Suppressor macrophage (primary cell): ENCODE data around the gene OR2C3.
A peak's percentile ranks its signal among the peaks of the same experiment; 100 is the strongest.
"Not testable (repeated sequence)": the region's sequence is repeated elsewhere in the genome, so short reads cannot be mapped to it uniquely, and the experiment has no call there.

ENCODE experiments used
- DNase-seq, 4 experiments: peaks; one replicate each; pipeline ENCODE4 v3.0.0-alpha.2; 2020 to 2022

The OR2C3 gene

DNA sequence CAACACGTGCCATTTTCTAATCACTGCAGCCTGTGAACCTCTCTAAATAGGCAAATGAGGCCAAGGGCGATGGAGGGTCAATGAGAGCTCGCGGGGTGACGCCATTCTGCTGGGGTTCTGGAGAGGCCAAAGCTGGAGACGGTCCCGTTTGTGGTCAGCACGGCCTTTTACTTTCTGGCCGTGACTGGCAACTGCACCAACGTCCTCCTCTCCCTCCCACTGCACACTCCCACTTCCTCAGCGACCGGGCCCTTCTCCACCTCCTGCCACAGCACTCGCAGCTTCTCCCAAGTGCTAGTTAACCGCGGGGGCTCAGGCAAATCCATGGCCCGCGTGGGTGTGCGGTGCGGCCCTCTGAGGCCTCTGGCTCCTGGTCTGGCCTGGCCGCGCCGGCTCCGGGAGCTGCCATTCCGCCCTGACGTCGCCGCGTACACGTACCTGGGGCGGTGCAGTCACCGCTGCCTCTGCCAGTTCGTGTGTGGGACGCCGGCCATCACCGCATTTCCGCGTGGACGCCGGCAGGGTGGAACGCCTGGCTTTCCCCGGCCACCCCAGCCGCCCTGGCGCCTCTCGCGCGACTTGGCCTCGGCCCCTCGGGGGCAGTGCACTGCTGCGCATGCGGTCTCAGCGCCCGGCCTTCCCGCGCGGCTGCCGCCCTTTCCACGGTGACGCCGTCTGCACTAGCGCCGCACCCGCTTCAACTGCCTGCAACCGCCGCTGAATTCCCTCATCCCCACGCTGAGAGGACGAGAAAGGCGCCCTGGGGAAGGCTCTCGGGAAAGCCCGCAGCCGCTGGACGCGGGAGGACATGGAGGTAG, 18.2 kb downstream of the OR2C3 start:
- DNase-seq: peak in 2 of 4 experiments; percentile 35 to 48

GRCh38 chr1:247506831-247507230, 29.4 kb downstream of the OR2C3 start:
- DNase-seq: no peak

DNA sequence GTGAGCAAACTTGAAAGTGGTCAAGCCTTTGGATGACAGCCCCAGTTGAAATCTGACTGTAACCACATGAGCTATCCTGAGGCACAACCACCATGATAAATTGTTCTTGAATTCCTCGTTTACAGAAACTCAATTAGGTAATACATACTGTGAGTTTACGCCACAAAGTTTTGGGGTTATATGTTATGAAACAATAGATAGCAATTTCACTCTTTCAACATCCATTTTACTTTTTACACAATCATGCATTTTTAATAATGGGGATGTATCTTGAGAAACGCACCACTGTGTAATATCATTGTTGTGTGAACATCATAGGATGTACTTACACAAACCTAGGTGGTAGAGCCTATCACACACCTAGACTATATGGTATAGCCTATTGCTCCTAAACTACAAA, 35.4 kb downstream of the OR2C3 start:
- DNase-seq: peak in 3 of 4 experiments; percentile 26 to 70 (median 62)

GRCh38 chr1:247496581-247497285, 39.5 kb downstream of the OR2C3 start:
- no peak for DNase-seq

DNA sequence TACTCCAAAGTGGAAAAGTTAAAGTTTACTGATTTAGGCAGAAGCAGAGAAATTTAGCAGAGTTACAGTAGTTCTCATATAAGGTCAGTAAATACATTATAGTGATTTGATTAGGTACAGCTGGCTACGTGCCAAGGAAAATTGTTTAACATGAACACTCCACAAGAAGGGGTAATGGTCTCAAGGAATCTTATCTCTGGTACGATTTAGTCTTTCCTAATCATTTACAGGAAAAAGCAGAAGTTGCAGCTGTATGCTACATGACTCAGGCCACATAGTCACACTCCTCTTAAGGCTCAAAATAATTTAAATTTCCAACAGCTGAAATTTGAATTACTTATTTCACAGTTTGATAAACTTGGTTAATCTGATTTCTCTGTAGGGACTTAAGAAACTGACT, 41.5 kb downstream of the OR2C3 start:
- DNase-seq: peak; percentile 48 to 81 (median 67)

- peak in 2 of 4 experiments; percentile 10 to 12 for DNase-seq
These were observed 43.1 kb downstream of the OR2C3 start for GRCh38 chr1:247493106-247493505.

GRCh38 chr1:247491328-247491727, 44.9 kb downstream of the OR2C3 start:
- DNase-seq: no peak

GRCh38 chr1:247487057-247487456, 49.2 kb downstream of the OR2C3 start:
- peak; percentile 67 to 85 (median 74) for DNase-seq

DNA sequence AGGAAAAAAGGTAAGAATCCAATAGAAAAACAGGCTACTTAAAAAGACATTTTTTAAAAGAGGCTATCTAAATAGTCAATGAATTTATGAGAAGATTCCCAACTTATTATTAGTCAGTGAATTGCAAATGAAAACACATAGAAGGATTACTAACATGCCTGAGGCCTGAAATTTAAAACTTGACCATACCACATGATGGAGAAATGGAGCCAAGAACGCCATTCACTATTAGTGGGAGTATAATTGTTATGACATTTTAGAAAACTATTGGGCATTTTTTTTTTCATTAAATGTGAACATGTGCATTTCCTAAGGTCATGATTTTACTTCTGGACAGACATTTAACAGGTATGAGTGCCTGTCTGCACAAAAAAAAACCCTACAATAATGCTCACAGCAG, 53.5 kb downstream of the OR2C3 start:
- DNase-seq: no peak

GRCh38 chr1:247476328-247477058, 59.7 kb downstream of the OR2C3 start:
- DNase-seq: not testable (repeated sequence)

GRCh38 chr1:247475793-247476192, 60.4 kb downstream of the OR2C3 start:
- DNase-seq: no peak
